Measurements from ENCODE around the gene LGI2.
"Not testable (repeated sequence)": the region's sequence is repeated elsewhere in the genome, so short reads cannot be mapped to it uniquely, and the experiment has no call there.

The LGI2 gene, protein sequence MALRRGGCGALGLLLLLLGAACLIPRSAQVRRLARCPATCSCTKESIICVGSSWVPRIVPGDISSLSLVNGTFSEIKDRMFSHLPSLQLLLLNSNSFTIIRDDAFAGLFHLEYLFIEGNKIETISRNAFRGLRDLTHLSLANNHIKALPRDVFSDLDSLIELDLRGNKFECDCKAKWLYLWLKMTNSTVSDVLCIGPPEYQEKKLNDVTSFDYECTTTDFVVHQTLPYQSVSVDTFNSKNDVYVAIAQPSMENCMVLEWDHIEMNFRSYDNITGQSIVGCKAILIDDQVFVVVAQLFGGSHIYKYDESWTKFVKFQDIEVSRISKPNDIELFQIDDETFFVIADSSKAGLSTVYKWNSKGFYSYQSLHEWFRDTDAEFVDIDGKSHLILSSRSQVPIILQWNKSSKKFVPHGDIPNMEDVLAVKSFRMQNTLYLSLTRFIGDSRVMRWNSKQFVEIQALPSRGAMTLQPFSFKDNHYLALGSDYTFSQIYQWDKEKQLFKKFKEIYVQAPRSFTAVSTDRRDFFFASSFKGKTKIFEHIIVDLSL

DNA sequence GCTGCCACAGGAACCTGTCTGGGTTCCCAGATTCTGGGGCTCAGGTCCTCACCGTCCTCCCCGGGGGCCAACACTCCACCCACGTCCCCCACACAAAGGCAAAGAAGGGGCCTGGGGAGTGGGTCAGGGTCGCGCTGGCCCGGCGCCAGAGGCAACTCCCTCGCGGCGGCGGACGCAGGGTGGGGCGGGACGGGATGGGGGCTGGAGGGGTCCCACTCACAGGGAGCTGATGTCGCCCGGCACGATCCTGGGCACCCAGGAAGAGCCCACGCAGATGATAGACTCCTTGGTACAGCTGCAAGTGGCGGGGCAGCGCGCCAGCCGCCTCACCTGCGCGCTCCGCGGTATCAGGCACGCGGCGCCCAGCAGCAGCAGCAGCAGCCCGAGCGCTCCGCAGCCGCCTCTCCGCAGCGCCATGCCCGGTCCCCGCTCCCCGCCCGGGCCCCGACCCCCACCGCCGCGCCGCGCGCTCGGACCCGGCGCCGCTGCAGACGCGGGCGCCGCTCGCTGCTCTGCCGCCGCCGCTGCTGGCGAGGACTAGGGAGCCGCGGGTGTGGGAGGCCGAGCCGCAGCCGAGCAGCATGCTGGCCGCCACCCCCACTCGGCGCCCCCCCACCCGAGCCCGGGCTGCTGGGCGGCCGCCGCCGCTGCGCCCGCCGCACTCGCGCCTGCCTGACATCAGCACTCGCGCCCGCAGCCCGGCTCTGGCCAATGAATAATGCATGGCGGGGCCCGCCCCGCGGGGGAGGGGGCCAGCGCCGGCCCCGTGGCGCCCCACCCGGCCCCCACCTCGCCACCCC lies at the start of gene LGI2:
Gene LGI2, minus strand, starts transcription at position 670 of the 800 bp plus-strand sequence. Its CDS starts 253 bp downstream, at position 417.
- DNase-seq (ENCODE audit: low read depth in 2 of 2) = no peak

DNA sequence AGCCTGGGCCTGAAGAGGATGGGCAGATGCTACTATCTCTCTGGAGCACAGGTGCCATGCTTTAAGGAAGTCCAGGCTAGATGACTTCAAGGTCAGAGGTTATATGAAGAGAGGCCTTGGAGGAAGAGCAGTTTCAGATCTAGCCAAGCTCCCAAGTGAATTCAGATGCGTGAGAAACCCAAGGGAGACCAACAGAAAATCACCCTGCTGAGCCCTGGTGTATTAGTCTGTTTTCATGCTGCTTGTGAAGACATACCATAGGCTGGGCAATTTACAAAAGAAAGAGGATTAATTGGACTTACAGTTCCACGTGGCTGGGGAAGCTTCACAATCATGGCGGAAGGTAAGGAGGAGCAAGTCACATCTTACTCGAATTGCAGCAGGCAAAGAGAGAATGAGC lies 47.8 kb upstream of the LGI2 start:
- DNase-seq (ENCODE audit: low read depth in 2 of 2) = no peak

- DNase-seq (ENCODE audit: low read depth in 2 of 2) = no peak
Measured at GRCh38 chr4:25076625-25077398, 46.1 kb upstream of the LGI2 start.

DNA sequence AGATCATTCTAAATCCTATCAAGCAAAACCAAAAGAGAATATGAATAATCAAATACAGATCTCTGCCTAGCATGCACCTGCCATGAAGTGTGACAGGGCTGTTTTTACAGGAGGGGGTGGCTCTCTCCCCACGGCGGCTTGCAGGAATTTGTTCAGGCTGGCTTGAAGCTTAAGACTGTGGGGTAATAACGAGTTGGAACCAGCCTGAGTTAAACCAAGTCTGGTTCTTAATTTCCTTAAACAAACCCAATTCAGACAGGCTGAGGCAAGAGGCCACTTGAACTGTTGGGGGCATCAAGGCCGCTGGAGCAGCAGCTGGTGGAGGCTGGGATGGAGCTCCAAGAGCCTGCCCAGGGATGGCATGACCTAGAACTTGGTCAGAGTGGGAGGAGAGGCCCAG lies 45.1 kb upstream of the LGI2 start:
- no peak for DNase-seq (ENCODE audit: low read depth in 2 of 2)

DNA sequence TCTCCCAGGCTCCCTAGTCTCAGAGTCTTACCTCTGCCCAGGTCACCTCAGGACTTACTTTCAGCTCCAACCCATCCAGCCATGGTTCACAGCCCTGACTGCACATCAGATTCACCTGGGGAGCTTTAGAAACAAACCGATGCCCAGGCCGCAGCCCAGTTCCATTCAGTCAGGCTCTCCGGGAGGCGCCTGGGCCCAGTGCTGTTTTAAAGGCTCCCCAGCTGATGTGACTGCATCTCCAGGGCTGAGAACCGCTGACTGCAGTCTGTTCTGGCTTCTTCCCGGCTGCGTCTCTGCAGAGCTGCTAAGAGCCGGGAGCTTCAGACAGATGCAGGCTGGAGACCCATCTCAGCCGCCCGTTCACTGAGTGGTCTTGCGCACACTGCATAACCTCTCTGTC lies 44.4 kb upstream of the LGI2 start:
- DNase-seq (ENCODE audit: low read depth in 2 of 2) = no peak

- DNase-seq (ENCODE audit: low read depth in 2 of 2) = no peak
Measured at GRCh38 chr4:25070545-25070944, 39.8 kb upstream of the LGI2 start.

DNA sequence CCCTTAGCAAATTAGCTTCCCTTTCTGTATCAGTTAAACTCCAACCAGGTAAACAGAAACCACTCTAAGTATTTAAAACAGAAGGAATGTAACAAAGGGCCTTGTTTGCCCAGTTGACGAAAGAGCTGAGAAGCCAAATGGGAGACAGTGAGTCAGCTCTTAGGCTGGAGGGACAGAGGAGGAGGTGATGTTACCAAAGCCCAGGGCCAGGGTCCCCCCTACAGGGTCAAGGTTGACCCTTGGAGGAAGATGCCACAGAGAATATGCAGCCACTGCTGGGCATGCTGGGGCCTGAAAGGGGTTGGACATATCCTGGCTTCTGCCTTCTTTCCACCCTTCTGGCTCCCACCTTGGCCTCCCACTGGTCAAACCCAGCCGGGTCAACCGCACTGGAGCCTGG lies 38.3 kb upstream of the LGI2 start:
- no peak for DNase-seq (ENCODE audit: low read depth in 2 of 2)

DNA sequence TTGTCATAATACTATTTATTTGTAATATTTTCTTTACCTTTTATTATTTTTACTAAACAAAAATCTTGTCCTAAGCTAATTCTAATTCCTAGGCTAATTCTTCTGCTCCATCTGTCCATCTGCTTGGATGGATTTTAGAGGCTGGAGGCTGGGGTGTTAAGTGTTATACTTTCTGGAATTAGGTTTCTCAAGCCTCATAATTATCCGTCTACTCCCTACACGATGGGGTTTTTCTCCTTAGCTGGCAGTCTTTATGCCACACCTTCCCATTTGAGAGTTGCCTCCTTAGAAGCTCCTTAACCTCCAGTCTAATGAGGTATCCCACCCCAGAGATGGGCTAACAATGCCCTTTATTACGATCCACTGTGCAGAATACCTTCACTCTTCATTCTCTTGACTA lies 37.6 kb upstream of the LGI2 start:
- DNase-seq (ENCODE audit: low read depth in 2 of 2) = no peak

DNA sequence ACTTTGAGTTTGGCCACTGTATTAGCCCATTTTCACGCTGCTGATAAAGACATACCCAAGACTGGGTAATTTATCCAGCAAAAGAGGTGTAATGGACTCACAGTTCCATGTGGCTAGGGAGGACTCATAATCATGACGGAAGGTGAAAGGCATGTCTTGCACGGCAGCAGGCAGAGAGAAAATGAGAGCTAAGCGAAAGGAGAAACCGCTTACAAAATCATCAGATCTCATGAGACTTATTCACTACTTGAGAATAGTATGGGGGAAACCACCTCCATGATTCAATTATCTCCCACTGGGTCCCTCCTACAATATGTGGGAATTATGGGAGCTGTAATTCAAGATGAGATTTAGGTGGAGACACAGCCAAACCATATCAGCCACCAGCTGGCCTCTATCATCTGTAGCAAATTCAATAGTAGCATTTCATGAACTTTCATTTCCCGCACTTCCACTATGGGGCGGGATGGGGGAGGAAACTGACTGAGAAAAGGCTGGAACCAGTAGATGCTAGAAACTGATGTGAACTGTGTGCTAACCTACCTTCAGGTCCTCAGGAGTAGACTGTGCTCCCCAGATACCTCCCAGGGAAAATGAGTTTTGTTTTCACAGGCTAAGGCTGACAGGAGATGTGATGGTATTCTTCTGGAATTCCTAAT lies 35.3 kb upstream of the LGI2 start:
- no peak for DNase-seq (ENCODE audit: low read depth in 2 of 2)

DNA sequence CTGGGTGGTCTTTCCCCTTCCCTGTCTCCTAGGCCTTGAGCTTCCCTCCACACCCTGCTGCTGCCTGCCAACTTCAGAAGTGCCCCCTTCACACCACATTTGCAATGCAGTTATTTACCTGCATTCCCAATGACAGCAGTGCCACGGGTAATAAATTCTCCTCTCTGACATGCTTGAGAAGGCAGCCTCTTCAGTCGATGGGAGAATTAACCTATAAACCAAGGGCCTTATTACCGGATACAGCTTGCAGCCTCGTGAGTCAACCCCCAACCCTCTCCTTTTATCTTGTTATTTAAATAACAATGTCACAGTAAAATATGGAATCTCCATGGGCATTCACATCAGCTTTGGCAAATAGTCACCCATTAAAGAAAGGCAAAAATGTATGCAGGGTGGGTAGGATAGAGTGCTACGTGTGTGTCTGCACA lies 34.7 kb upstream of the LGI2 start:
- DNase-seq (ENCODE audit: low read depth in 2 of 2) = no peak

GRCh38 chr4:25064447-25064846 lies 33.7 kb upstream of the LGI2 start:
- not testable (repeated sequence) for DNase-seq (ENCODE audit: low read depth in 2 of 2)

DNA sequence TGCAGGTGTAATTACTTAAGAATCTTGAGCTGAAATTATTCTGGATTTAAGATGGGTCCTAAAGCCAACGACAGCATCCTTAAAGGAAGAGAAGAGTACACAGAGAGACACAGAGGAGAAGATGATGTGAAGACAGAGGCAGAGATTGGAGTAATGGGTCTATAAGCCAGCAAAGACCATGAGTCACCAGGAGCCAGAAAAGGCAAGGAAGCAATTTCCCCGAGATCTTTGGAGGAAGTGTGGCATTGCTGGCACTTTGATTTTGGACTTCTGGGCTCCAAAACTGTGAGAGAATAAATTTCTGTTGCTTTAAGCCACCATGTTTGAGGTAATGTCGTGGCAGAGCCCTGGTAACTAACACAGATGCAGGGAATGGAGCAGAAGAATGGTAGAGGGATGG lies 32.4 kb upstream of the LGI2 start:
- DNase-seq (ENCODE audit: low read depth in 2 of 2) = no peak

DNA sequence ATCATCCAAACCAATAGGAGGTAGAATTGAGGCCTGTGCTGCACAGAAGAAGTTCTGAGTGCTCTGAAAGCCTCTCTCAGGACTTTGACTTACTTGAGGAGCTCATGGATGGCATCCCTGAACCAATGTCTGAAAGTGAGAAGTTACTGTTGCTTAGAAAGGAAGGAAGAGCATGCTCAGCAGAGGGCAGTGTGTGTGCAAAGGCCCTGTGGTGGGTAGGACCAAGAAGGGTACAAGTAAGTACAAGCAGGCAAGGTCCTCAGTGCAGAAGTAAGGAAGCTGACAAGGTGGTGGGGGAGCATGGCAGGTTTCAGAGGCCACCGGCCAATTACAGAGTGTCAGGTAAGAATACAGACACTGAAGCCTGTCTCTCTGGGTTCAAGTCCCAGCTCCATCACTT lies 31.4 kb upstream of the LGI2 start:
- DNase-seq (ENCODE audit: low read depth in 2 of 2) = no peak

DNA sequence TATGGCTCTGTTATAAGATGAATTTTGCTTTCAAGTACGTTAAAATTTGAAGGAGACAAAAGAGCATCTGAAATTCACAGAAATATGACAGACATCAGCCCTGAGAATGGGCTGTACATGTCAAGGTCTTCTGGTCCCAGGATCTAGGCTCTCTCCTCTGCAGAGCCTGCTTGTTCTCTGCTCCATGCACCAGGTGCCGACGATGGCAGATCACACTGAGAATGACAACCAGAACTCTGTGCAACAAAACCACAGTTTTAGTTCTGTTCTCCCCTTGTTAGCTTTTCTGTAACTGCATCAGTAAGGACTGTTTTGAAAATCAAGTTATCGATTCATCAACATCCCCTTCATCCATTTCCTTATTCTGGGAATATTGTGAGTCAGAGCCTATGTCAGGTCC lies 30.9 kb upstream of the LGI2 start:
- no peak for DNase-seq (ENCODE audit: low read depth in 2 of 2)

- no peak for DNase-seq (ENCODE audit: low read depth in 2 of 2)
Measured at GRCh38 chr4:25060963-25061340, 30.2 kb upstream of the LGI2 start.

GRCh38 chr4:25060241-25060962 lies 29.7 kb upstream of the LGI2 start:
- DNase-seq (ENCODE audit: low read depth in 2 of 2) = no peak

DNA sequence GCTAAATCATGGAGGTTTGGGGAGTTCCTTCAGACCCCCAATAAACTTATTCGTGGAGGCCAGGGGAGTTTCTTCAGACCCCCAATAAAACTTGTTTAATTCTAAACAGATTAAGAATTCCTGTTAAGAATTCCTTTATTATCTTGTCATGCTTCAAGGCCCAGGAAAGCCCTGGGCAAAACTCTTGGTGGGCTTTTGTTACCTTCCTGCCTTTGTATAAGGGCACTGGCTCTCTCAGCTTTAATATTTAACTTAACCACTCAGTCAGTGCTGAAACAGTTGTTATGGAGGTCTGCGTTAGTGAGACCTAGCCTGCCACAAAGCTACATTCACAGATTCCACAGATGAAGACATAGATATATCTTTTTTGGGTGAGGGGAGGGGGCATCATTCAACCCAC lies 29.0 kb upstream of the LGI2 start:
- no peak for DNase-seq (ENCODE audit: low read depth in 2 of 2)

DNA sequence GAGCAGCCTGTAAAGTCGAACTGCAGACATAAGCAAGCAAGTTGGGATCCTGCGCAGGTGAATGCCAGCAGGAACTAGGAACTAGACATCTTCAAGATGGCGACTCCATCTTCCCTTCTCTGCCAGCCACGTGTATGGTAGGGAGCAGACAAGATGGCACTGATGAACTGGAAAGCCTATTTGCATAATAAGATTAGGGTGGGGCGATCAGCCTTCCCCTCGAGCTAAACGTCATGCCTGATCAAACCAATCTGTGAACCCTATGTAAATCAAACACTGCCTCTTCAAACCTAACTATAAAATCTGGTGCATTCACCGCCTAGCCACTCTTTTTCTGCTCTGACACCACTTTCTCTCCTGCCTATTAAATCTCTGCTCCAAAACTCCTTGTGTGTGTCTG lies 28.1 kb upstream of the LGI2 start:
- no peak for DNase-seq (ENCODE audit: low read depth in 2 of 2)

- DNase-seq (ENCODE audit: low read depth in 2 of 2) = no peak
Measured at GRCh38 chr4:25057299-25057698, 26.6 kb upstream of the LGI2 start.

DNA sequence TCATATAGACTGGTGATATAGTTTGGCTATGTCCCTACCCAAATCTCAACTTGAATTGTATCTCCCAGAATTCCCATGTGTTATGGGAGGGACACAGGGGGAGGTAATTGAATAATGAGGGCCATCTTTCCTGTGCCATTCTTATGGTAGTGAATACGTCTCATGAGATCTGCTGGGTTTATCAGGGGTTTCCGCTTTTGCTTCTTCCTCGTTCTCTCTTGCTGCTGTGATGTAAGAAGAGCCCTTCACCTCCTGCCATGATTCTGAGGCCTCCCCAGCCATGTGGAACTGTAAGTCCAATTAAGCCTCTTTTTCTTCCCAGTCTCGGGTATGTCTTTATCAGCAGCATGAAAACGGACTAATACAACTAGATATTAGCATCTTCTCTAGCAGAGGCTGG lies 21.3 kb upstream of the LGI2 start:
- DNase-seq (ENCODE audit: low read depth in 2 of 2) = not testable (repeated sequence)

DNA sequence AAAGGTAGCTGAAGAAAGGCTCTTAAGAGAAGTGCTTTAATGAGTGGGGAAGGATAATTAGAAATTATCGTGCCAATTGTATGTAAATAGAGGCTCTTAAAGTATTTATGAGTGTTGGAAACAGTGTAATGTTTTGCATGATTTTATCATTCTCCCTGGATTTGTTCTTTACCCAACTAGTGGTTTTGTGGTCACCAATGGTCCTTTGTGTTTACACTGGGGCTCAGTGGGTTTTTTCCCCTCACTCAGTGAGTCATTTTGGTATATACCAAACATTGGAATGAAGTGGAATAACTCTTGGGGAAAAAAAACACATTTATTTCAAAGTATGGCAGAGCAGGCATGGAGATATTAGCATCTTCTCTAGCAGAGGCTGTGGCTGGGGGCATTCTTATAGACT lies 20.8 kb upstream of the LGI2 start:
- DNase-seq (ENCODE audit: low read depth in 2 of 2) = no peak
